Fibroblast of peridontal ligament (primary cell): ENCODE results near the gene ULK1.

Experiments
- DNase-seq: peaks from one replicate; pipeline ENCODE4 v3.0.0-alpha.2; 2010; ENCODE audit errors: extremely low read depth

The ULK1 gene

GRCh38 chr12:131894313-131894860, at the start of gene ULK1:
Gene ULK1, plus strand, starts transcription at chr12:131894622. Its CDS starts 380 bp downstream, at chr12:131895002.
- DNase-seq = peak; percentile 77

DNA sequence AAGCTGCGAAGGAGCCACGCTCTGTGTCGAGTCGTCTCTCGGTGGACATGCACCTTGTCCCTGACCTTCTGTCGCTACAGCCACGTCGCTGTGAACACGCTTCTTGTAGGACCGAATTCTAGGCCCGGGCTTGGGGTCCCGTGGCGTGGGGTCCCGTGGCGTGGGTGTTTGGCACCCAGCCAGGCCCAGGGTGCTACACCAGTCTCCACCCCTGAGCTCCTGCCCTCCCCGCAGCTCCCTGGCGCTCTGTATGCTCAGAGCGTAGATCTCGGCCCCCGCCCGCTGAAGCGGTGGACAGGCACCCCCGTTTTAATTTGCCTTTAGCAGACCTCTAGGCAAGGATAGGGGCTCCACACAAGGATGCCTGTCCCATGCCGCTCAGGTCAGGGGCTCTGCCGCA, 49.8 kb upstream of the ULK1 start:
- DNase-seq = no peak

GRCh38 chr12:131845121-131845520, 49.3 kb upstream of the ULK1 start:
- DNase-seq = no peak

GRCh38 chr12:131847456-131847855, 47.0 kb upstream of the ULK1 start:
- no peak for DNase-seq

- DNase-seq = no peak
These were observed 45.7 kb upstream of the ULK1 start for GRCh38 chr12:131848753-131849152.

DNA sequence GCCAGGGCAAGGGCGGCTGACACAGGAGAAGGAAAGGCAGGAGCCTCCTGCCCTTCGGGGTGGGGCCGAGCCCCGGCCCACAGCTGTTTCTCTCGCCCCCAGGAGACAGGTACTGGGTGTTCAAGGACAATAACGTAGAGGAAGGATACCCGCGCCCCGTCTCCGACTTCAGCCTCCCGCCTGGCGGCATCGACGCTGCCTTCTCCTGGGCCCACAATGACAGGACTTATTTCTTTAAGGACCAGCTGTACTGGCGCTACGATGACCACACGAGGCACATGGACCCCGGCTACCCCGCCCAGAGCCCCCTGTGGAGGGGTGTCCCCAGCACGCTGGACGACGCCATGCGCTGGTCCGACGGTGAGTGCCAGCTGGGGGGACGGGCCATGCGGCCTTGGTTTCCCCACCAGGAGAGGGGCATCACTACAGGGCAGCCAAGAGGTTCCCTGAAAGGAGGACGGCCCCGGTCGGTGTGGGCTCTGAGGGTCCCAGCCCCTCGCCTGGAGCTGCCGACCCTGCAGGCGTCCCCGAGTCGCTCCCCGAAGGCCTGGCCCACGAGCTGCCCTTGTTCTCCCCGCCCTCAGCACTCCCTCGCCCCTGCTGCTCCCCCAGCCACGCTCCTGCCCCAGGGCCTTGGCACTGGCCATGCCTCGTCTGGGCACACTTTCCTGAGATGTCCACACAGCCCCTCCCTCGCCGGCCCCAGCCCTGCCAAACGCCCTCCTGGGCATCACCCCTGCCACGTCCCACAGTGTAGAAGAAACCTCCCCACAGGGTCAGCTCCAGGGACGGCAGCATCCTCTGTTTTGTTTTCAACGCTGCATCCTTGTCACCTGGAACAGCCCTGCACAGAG, 44.5 kb upstream of the ULK1 start:
- no peak for DNase-seq

- DNase-seq = no peak
These were observed 43.4 kb upstream of the ULK1 start for GRCh38 chr12:131850856-131851559.

- no peak for DNase-seq
These were observed 42.5 kb upstream of the ULK1 start for GRCh38 chr12:131851741-131852550.

DNA sequence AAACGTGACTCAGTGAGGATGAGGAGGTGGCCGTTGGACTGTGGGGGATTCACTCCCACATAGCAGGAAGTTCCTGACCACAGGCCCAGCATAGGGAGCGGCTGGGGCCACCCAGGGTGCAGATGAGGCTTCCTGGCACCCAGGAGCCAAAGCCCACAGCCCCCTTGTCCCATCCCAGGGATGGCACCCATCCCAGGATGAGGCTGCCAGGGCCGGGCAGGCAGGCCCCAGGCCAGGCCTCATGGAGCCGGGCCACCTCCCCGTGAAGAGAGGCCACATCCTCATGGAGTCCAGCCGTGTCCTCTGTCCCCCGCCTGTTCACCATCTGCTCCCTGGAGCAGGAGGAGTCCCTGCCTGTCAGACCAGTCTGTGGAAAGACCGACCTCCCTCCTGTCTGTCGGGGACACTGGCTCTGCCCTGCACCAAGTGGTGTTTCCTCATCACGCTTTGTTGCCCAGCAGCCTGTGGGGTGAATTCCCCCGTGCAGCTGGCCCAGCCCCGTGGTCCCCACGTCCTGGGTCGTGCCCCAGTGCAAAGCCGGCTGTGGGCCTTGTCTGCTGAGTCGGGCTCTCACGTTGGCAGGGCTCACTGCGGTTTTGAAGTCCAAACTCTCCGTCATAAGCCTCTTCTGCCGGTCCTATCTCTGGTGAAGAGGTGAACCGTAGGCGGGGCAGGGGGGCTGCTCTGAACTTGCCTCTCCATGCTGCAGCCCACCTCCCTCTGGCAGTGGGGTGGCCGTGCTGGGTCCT, 41.7 kb upstream of the ULK1 start:
- no peak for DNase-seq

- DNase-seq = no peak
These were observed 40.3 kb upstream of the ULK1 start for GRCh38 chr12:131853832-131854797.

DNA sequence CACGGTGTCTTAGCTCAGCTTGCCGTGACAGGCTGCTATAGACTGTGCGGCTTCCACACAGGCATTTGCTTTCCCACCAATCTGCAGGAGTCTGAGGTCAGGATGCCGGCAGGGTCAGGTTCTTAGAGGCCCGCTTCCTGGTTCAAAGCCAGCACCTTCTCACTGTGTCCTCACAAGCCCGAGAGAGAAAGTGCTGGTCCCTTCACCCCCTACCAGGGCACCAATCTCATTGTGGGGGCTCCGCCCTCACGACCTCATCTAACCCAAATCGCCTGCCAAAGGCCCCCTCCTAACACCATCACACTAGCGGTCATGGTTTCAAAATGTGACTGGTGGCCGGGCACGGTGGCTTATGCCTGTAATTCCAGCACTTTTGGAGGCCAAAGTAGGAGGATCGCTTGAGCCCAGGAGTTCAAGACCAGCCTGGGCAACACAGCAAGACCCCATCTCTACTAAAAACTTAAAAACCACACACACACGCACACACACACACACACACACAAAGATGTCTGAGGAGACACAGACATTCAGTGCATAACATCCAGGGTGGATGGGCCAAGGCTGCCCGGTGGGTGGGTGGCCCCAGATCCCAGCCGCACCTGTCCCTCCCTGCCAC, 39.5 kb upstream of the ULK1 start:
- DNase-seq = no peak

GRCh38 chr12:131855521-131856142, 38.8 kb upstream of the ULK1 start:
- no peak for DNase-seq

GRCh38 chr12:131856366-131857097, 37.9 kb upstream of the ULK1 start:
- DNase-seq = no peak

DNA sequence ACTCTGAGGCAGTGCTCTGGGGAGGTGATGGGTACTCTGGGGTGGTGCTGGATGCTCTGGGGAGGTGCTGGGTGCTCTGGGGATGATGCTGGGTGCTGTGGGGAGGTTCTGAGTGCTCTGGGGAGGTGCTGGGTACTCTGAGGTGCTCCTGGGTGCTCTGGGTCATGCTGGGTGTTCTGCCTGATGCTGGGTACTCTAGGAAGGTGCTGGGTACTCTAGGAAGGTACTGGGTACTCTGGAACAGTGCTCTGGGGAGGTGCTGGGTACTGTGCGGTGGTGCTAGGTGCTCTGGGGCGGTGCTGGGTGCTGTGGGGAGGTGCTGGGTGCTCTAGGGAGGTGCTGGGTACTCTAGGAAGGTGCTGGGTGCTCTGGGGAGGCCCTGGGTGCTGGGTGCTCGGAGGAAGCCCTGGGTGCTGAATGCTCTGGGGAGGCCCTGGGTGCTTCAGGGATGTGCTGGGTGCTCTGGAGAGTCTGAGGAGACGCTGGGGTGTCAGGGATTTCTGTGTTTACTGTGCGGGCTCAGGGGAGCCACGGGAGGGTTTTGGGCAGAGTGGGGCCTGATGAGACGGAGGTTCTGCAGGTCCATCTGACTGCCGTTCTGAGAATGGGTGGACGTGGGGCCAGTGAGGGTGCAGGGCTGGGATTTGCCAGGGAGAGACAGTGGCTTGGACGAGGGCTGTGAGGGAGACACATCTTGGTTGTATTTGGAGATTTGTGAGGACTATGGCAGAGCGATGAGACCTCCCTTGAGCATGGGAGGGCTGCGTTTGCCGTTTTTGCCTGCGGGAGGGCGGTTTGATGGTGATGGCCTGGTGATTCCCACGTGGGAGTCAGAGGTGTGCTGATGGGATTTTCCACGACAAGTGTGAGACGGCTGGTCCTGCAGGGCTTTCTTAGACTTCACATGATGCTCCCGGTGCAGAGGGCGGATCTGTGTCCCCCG, 36.2 kb upstream of the ULK1 start:
- DNase-seq = no peak

DNA sequence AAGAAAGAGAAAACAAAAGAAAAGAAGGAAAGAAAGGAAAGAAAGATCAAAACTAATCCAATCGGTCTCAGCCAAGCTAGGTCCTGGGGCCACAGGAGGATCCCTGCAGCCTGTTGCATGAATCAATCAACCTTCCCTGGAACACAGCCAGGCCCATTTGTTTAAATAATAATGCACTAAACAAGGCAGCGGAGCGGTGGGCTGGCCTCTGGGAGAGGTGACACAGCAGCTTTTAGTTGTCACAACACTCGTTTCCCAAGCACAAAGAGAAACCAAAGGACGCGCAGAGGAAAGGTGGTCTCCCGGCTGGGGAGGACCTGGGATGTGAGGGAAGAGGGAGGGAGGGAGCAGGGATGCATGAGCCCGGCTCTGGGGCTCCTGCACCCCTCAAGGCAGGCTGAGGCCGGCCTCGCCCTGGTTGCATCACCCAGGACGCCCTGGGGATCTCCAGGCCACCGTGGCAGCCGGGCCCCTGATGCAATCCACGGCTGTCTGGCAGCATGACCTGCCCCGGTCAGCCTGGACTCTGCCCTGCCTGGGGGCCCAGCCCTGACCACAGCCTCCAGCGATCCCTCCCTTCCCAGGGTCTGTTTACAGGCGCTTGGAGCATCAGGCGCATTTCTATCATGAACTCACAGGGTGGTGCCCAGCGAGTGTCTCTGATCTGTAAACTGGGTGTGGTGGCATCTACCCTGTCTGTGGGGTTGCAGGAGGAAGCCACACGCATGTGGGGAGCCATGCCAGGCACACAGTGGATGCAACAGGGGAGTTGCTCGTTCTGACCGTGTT, 33.8 kb upstream of the ULK1 start:
- DNase-seq = peak; percentile 38

GRCh38 chr12:131861261-131862083, 33.0 kb upstream of the ULK1 start:
- no peak for DNase-seq
